Measurements from ENCODE around the gene PSMA2. TPM values are rescaled to one million over a fixed set of nuclear protein-coding genes. Genes with fewer than 3 reads are reported as not detected.
A peak's percentile ranks its signal among the peaks of the same experiment; 100 is the strongest.

The PSMA2 gene
- 77.7 TPM for total RNA-seq
- long read RNA-seq, transcript PSMA2-201 (8 exons, 1,487 nt), result major isoform, 189 of 194 reads
- long read RNA-seq, partial matches to known transcripts, result 3 of 194 reads
- long read RNA-seq, other reads (novel, unspliced or antisense), result 0 of 194 reads

GRCh38 chr7:42931834-42932651 lies at the start of gene PSMA2, which contains the start of gene MRPL32:
Gene PSMA2 (minus strand): TSS chr7:42932174. CDS start chr7:42932158, 16 bp downstream.
Gene MRPL32 (plus strand): TSS chr7:42932376. CDS start chr7:42932387, 11 bp downstream.
- DNase-seq, result peak; percentile 93
- H3K36me3 ChIP-seq, result peaks cover 26% of the 10 kb centered on the region
- peak within 1 kb of the TSS; percentile 85 for H3K27ac ChIP-seq (replicated peaks)
- H3K4me3 ChIP-seq, result peak within 1 kb of the TSS; percentile 88
- no peak for TF ChIP-seq CTCF (IDR thresholded peaks at IDR 0.05; ENCODE audit: borderline replicate concordance)
- H3K9me3 ChIP-seq (replicated peaks), result no peaks in the 10 kb centered on the region
- H3K4me1 ChIP-seq, result peaks cover 72% of the 10 kb centered on the region
- no peaks in the 10 kb centered on the region for H3K27me3 ChIP-seq (ENCODE audit: low read depth)
- intact Hi-C loops (cut with micrococcal nuclease), result no loop called here

DNA sequence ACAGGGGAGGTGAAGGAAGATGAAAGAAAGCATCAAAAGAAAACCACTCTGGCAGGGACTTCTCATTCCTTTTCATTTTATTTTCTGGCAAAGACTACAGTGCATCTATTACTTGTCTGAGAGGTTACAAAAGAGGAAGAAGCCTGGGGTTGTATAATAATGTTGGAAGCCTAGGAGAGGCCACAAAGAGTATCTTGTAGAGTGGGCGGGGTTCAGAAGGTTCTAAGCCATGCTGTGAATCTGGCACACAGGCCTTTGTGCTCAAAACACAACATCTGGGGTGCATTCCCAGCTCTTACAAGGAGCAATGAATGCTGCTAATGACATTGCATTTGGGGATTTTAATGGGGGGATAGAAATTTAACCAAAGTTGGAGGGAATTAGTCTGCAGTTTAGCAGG lies 49.6 kb upstream of the PSMA2 start:
- DNase-seq, result no peak
- Histone ChIP-seq H3K4me3 (no peak overlapping the region), H3K27ac (replicated peaks) (no peak overlapping the region), H3K27me3 (ENCODE audit: low read depth) (no peaks in the 10 kb centered on the region), H3K36me3 (no peaks in the 10 kb centered on the region), H3K4me1 (no peaks in the 10 kb centered on the region), H3K9me3 (replicated peaks) (peaks cover 18% of the 10 kb centered on the region)
- intact Hi-C loops (cut with micrococcal nuclease), result no loop called here
- no peak for TF ChIP-seq CTCF (IDR thresholded peaks at IDR 0.05; ENCODE audit: borderline replicate concordance)

DNA sequence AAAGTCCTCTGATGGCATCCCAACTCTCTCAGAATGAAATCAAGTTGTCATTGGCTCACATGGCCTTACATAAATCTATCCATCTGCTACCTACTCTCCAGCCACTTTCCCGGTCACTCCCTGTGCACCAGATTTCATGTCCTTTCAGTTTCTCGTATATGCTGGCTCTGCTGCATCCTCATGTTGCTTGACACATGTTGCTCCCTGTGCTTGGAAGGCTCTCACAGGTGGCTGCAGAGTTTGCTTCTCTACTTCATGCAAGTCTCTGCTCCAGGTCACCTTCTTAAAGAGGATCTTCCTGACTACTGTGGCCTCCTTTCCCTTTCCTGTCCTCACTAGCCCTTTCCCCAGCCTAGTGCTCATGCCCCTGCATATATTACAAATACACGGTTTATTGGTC lies 48.5 kb upstream of the PSMA2 start:
- DNase-seq, result no peak
- intact Hi-C loops (cut with micrococcal nuclease), result no loop called here
- no peaks in the 10 kb centered on the region for H3K27me3 ChIP-seq (ENCODE audit: low read depth)
- H3K4me1 ChIP-seq, result no peaks in the 10 kb centered on the region
- no peaks in the 10 kb centered on the region for H3K36me3 ChIP-seq
- TF ChIP-seq CTCF (IDR thresholded peaks at IDR 0.05; ENCODE audit: borderline replicate concordance), result no peak
- H3K9me3 ChIP-seq (replicated peaks), result peaks cover 18% of the 10 kb centered on the region
- H3K4me3 ChIP-seq, result no peak overlapping the region
- H3K27ac ChIP-seq (replicated peaks), result no peak overlapping the region

- no peak for DNase-seq
- H3K9me3 ChIP-seq (replicated peaks), result peaks cover 18% of the 10 kb centered on the region
- intact Hi-C loops (cut with micrococcal nuclease), result no loop called here
- H3K27ac ChIP-seq (replicated peaks), result no peak overlapping the region
- no peaks in the 10 kb centered on the region for H3K36me3 ChIP-seq
- no peak for TF ChIP-seq CTCF (IDR thresholded peaks at IDR 0.05; ENCODE audit: borderline replicate concordance)
- no peaks in the 10 kb centered on the region for H3K27me3 ChIP-seq (ENCODE audit: low read depth)
- no peak overlapping the region for H3K4me3 ChIP-seq
- H3K4me1 ChIP-seq, result no peaks in the 10 kb centered on the region
These were observed 48.1 kb upstream of the PSMA2 start for GRCh38 chr7:42980084-42980483.

- DNase-seq, result no peak
- no peak overlapping the region for H3K27ac ChIP-seq (replicated peaks)
- no peaks in the 10 kb centered on the region for H3K27me3 ChIP-seq (ENCODE audit: low read depth)
- TF ChIP-seq CTCF (IDR thresholded peaks at IDR 0.05; ENCODE audit: borderline replicate concordance), result no peak
- no peak overlapping the region for H3K4me3 ChIP-seq
- peaks cover 3% of the 10 kb centered on the region for H3K9me3 ChIP-seq (replicated peaks)
- no peaks in the 10 kb centered on the region for H3K36me3 ChIP-seq
- peaks cover under 1% of the 10 kb centered on the region for H3K4me1 ChIP-seq
- intact Hi-C loops (cut with micrococcal nuclease), result no loop called here
These were observed 46.5 kb upstream of the PSMA2 start for GRCh38 chr7:42978496-42978895.

Data from left ventricle myocardium inferior (tissue), 1 donor.